Stimulated activated CD8-positive, alpha-beta memory T cell treated with anti-CD3 and anti-CD28 coated beads, Interleukin-7, amount 100 ng/mL, for 1 hour (primary cell): ENCODE measurements around the gene TP53TG3C.
"Not testable (repeated sequence)": the region's sequence is repeated elsewhere in the genome, so short reads cannot be mapped to it uniquely, and the experiment has no call there.

Experiments used
- DNase-seq, 2 donors: peaks; one replicate each; pipeline ENCODE4 v3.0.0-alpha.2; 2020; ENCODE audit warnings: low read depth in 2 of 2

Gene TP53TG3C

DNA sequence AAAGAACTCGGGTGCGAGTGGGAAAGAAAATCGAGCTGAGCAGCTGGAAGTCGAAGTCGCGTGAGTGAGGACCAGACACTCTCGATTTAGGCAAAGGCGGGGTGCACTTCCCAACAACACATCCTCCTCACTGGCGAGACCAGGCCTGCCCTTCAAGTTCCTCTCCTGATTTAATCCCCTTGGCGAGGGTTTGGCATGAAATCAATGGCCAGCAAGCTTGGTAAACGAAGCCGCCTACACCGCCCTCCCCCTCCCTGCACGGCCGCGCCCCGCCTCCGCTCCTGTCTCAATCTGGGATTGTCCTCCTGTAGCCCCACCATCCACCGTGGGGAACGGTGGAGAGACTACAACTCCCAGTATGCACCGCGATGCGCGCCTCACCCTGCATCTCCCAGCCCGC is at the start of gene TP53TG3C:
TSS of gene TP53TG3C (plus strand) at position 301 of the 400 bp plus-strand sequence. CDS start at position 369, 68 bp downstream.
- not testable (repeated sequence) for DNase-seq
